ENCODE measurements around the gene SIN3B. TPM values are rescaled to one million over a fixed set of nuclear protein-coding genes. Genes with fewer than 3 reads are reported as not detected.

The SIN3B gene
- total RNA-seq, 1 donor from 2014 or later: 59.8 TPM

- Histone ChIP-seq H3K27ac (no peak overlapping the region), H3K4me1 (no peaks in the 10 kb centered on the region), H3K36me3 (peaks cover 62% of the 10 kb centered on the region), H3K9me3 (no peaks in the 10 kb centered on the region), H3K27me3 (no peaks in the 10 kb centered on the region), H3K4me3 (no peak overlapping the region)
- DNase-seq (no peak), ATAC-seq (no peak)
- intact Hi-C loops (cut with DNase I): no loop called here
- TF ChIP-seq CTCF (IDR thresholded peaks at IDR 0.05): no peak
Observed at GRCh38 chr19:16861834-16862233, 32.6 kb downstream of the SIN3B start.

- TF ChIP-seq CTCF (IDR thresholded peaks at IDR 0.05): no peak
- DNase-seq (no peak), ATAC-seq (peak; percentile 60)
- peaks cover 69% of the 10 kb centered on the region for H3K36me3 ChIP-seq
- H3K4me3 ChIP-seq: no peak overlapping the region
- H3K9me3 ChIP-seq: no peaks in the 10 kb centered on the region
- no peaks in the 10 kb centered on the region for H3K4me1 ChIP-seq
- intact Hi-C loops (cut with DNase I): no loop called here
- no peak overlapping the region for H3K27ac ChIP-seq
- H3K27me3 ChIP-seq: no peaks in the 10 kb centered on the region
Observed at GRCh38 chr19:16862826-16863415, 33.7 kb downstream of the SIN3B start.

DNA sequence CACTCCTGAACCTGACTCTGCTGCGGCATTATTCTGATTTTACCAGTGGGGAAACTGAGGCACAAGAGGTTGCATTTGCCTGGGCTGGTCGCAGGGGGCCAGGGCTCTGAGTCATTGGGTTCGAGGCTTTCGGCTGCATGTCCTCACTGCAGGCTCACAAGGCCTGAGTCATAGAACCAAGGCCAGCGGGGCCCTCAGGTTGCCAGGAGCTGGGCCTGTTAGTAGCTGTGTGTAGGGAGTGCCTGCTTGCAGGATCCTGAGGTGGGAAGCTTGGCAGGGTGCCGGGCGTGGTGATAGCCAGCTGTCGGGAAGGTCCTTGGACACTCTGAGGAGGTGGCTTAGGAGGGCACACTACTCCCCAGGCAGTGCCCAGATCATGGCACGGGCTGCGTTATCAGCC, 38.0 kb downstream of the SIN3B start:
- H3K27ac ChIP-seq: no peak overlapping the region

GRCh38 chr19:16868423-16869130, 39.4 kb downstream of the SIN3B start:
- Histone ChIP-seq H3K9me3 (no peaks in the 10 kb centered on the region), H3K36me3 (peaks cover 94% of the 10 kb centered on the region), H3K4me1 (peaks cover 9% of the 10 kb centered on the region), H3K27me3 (no peaks in the 10 kb centered on the region), H3K4me3 (no peak overlapping the region), H3K27ac (no peak overlapping the region)
- no peak for TF ChIP-seq CTCF (IDR thresholded peaks at IDR 0.05)
- ATAC-seq (no peak), DNase-seq (no peak)
- intact Hi-C loops (cut with DNase I): no loop called here

More for the DNA sequence above, 38.0 kb downstream of the SIN3B start:
- H3K27me3 ChIP-seq: no peaks in the 10 kb centered on the region
- H3K4me3 ChIP-seq: no peak overlapping the region
- no peak for TF ChIP-seq CTCF (IDR thresholded peaks at IDR 0.05)
- peaks cover 95% of the 10 kb centered on the region for H3K36me3 ChIP-seq
- no peaks in the 10 kb centered on the region for H3K9me3 ChIP-seq
- H3K4me1 ChIP-seq: no peaks in the 10 kb centered on the region
- no peak for ATAC-seq
- DNase-seq: no peak
- intact Hi-C loops (cut with DNase I): no loop called here

GRCh38 chr19:16869331-16869972, 40.3 kb downstream of the SIN3B start:
- Histone ChIP-seq H3K27ac (no peak overlapping the region), H3K27me3 (no peaks in the 10 kb centered on the region), H3K4me1 (peaks cover 11% of the 10 kb centered on the region), H3K36me3 (peaks cover 87% of the 10 kb centered on the region), H3K9me3 (no peaks in the 10 kb centered on the region), H3K4me3 (no peak overlapping the region)
- intact Hi-C loops (cut with DNase I): no loop called here
- no peak for DNase-seq
- TF ChIP-seq CTCF (IDR thresholded peaks at IDR 0.05): no peak
- ATAC-seq: no peak
